SK-N-SH treated with all-trans-retinoic acid at 6 μM for 48 hours (cell line): Measurements from ENCODE around the gene USP36.

ENCODE experiments used
- ARNTL ChIP-seq: fragments of 450-650 bp; formaldehyde crosslinking; IDR thresholded peaks from 2 replicates; pipeline ENCODE4 v1.5.0; 2020; ENCODE audit warnings: low read depth, mild to moderate bottlenecking, moderate library complexity, borderline replicate concordance
- RARB ChIP-seq: fragments of 250-450 bp; sonication (Bioruptor Pico); IDR thresholded peaks from 2 replicates; pipeline ENCODE4 v1.8.0; 2021; ENCODE audit warnings: mild to moderate bottlenecking, moderate library complexity
- TCF4 ChIP-seq: fragments of 250-450 bp; sonication (Bioruptor Pico); IDR thresholded peaks from 2 replicates; pipeline ENCODE4 v1.8.0; 2021; ENCODE audit warnings: mild to moderate bottlenecking, moderate library complexity, borderline replicate concordance
- ZFP3 ChIP-seq: fragments of 250-450 bp; sonication (Bioruptor Pico); IDR thresholded peaks from 2 replicates; pipeline ENCODE4 v1.5.0; 2020; ENCODE audit warnings: mild to moderate bottlenecking, moderate library complexity
- ZFP30 ChIP-seq: fragments of 450-650 bp; formaldehyde crosslinking; IDR thresholded peaks from 2 replicates; pipeline ENCODE4 v1.5.0; 2022; ENCODE audit warnings: mild to moderate bottlenecking, moderate library complexity

- TF ChIP-seq ARNTL (CRISPR knock-in tag): no peak
- TF ChIP-seq RARB (CRISPR knock-in tag): no peak
- no peak for TF ChIP-seq TCF4 (CRISPR knock-in tag)
- TF ChIP-seq ZFP30 (CRISPR knock-in tag): no peak
- TF ChIP-seq ZFP3: no peak
These were observed 48.5 kb downstream of the USP36 start for GRCh38 chr17:78791840-78792709.
